Measurements from ENCODE around the gene CUZD1.

Gene CUZD1

GRCh38 chr10:122815458-122815857 is 30.2 kb downstream of the CUZD1 start:
- no peak overlapping the region for H2AFZ ChIP-seq (ENCODE audit: low read length)
- H3K4me2 ChIP-seq (ENCODE audit: low read length): no peak overlapping the region
- no peaks in the 10 kb centered on the region for H3K27me3 ChIP-seq (ENCODE audit: insufficient read depth, low read length)
- H3K9ac ChIP-seq (ENCODE audit: low read length): no peak overlapping the region
- no peaks in the 10 kb centered on the region for H3F3A ChIP-seq (ENCODE audit: insufficient read depth, low read length)
- no peaks in the 10 kb centered on the region for H3K36me3 ChIP-seq (ENCODE audit: insufficient read depth, low read length)
- no peaks in the 10 kb centered on the region for H3K79me2 ChIP-seq (ENCODE audit: insufficient read depth, low read length)
- H3K4me1 ChIP-seq (ENCODE audit: insufficient read depth, low read length, severe bottlenecking): no peaks in the 10 kb centered on the region
- H4K20me1 ChIP-seq (ENCODE audit: insufficient read depth, low read length): no peaks in the 10 kb centered on the region
- no peak overlapping the region for H3K4me3 ChIP-seq (ENCODE audit: low read depth, low read length, poor library complexity, severe bottlenecking)
- TF ChIP-seq EZH2 (IDR thresholded peaks at IDR 0.05; ENCODE audit: borderline replicate concordance, low read length) (no peak), CTCF (IDR thresholded peaks at IDR 0.05; ENCODE audit: low read length) (no peak)
- H3K27ac ChIP-seq (ENCODE audit: low read depth, low read length, poor library complexity, severe bottlenecking): no peak overlapping the region
- H3K9me2 ChIP-seq (ENCODE audit: low read depth, low read length): no peaks in the 10 kb centered on the region
- no peaks in the 10 kb centered on the region for H3K9me3 ChIP-seq (ENCODE audit: low read length)

GRCh38 chr10:122814493-122814892 is 31.2 kb downstream of the CUZD1 start:
- Histone ChIP-seq H3K27ac (ENCODE audit: low read depth, low read length, poor library complexity, severe bottlenecking) (no peak overlapping the region), H4K20me1 (ENCODE audit: insufficient read depth, low read length) (no peaks in the 10 kb centered on the region), H3K27me3 (ENCODE audit: insufficient read depth, low read length) (no peaks in the 10 kb centered on the region), H3K9me2 (ENCODE audit: low read depth, low read length) (no peaks in the 10 kb centered on the region), H3K4me1 (ENCODE audit: insufficient read depth, low read length, severe bottlenecking) (no peaks in the 10 kb centered on the region), H3K79me2 (ENCODE audit: insufficient read depth, low read length) (no peaks in the 10 kb centered on the region), H3K4me2 (ENCODE audit: low read length) (no peak overlapping the region), H3K9me3 (ENCODE audit: low read length) (no peaks in the 10 kb centered on the region), H3K36me3 (ENCODE audit: insufficient read depth, low read length) (no peaks in the 10 kb centered on the region), H3K9ac (ENCODE audit: low read length) (no peak overlapping the region), H3F3A (ENCODE audit: insufficient read depth, low read length) (no peaks in the 10 kb centered on the region), H3K4me3 (ENCODE audit: low read depth, low read length, poor library complexity, severe bottlenecking) (no peak overlapping the region), H2AFZ (ENCODE audit: low read length) (no peak overlapping the region)
- TF ChIP-seq EZH2 (IDR thresholded peaks at IDR 0.05; ENCODE audit: borderline replicate concordance, low read length) (no peak), CTCF (IDR thresholded peaks at IDR 0.05; ENCODE audit: low read length) (no peak)

DNA sequence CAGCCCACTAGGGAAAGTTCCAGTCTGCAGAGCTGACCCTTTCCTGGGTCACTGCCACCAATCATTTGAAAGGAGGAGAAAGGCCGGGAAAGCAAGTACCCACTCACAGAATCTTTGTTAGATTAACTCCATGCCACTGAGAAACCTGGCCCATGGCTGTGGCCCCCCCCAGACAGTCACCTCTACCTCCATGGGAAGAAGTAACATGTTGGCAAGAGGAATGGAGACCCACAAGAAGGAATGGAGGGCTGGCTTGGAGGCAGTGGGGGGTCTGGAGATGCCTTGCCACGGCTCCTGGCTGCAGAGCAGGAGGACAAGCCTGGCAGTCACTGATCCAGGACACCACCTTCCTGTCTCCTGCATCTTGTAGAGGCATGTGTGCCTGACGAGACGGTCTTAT is 32.9 kb downstream of the CUZD1 start:
- Histone ChIP-seq H3K9me3 (ENCODE audit: low read length) (no peaks in the 10 kb centered on the region), H3K9me2 (ENCODE audit: low read depth, low read length) (no peaks in the 10 kb centered on the region), H4K20me1 (ENCODE audit: insufficient read depth, low read length) (no peaks in the 10 kb centered on the region), H3K4me1 (ENCODE audit: insufficient read depth, low read length, severe bottlenecking) (no peaks in the 10 kb centered on the region), H2AFZ (ENCODE audit: low read length) (no peak overlapping the region), H3K9ac (ENCODE audit: low read length) (no peak overlapping the region), H3K27me3 (ENCODE audit: insufficient read depth, low read length) (no peaks in the 10 kb centered on the region), H3F3A (ENCODE audit: insufficient read depth, low read length) (no peaks in the 10 kb centered on the region), H3K4me2 (ENCODE audit: low read length) (no peak overlapping the region), H3K4me3 (ENCODE audit: low read depth, low read length, poor library complexity, severe bottlenecking) (no peak overlapping the region), H3K79me2 (ENCODE audit: insufficient read depth, low read length) (no peaks in the 10 kb centered on the region), H3K27ac (ENCODE audit: low read depth, low read length, poor library complexity, severe bottlenecking) (no peak overlapping the region), H3K36me3 (ENCODE audit: insufficient read depth, low read length) (no peaks in the 10 kb centered on the region)
- TF ChIP-seq CTCF (IDR thresholded peaks at IDR 0.05; ENCODE audit: low read length): no peak
- TF ChIP-seq EZH2 (IDR thresholded peaks at IDR 0.05; ENCODE audit: borderline replicate concordance, low read length): no peak
